Measurements from ENCODE around the gene SLC35E3.

DNA sequence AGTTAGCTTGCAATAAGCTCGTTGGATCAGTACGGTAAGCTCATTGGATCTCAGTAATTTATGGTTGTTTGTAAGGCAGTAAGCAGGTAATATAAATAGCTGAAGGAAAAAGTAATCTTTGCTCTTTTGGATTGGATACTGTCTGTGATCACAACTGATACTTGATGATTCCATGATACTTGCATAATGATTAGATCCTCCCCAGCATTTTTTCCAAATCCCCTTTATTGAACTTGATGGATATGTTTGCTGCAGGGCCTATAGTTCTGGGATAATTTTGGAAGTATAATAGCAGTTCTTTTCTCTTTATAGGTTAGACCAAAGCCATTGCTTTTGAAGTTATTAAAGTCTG, 67.2 kb downstream of the SLC35E3 start:
- TF ChIP-seq, protein P1, sequence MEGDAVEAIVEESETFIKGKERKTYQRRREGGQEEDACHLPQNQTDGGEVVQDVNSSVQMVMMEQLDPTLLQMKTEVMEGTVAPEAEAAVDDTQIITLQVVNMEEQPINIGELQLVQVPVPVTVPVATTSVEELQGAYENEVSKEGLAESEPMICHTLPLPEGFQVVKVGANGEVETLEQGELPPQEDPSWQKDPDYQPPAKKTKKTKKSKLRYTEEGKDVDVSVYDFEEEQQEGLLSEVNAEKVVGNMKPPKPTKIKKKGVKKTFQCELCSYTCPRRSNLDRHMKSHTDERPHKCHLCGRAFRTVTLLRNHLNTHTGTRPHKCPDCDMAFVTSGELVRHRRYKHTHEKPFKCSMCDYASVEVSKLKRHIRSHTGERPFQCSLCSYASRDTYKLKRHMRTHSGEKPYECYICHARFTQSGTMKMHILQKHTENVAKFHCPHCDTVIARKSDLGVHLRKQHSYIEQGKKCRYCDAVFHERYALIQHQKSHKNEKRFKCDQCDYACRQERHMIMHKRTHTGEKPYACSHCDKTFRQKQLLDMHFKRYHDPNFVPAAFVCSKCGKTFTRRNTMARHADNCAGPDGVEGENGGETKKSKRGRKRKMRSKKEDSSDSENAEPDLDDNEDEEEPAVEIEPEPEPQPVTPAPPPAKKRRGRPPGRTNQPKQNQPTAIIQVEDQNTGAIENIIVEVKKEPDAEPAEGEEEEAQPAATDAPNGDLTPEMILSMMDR (CRISPR knock-in tag; IDR thresholded peaks at IDR 0.05): no peak
- TF ChIP-seq GTF2F1 (IDR thresholded peaks at IDR 0.05; ENCODE audit: low read length) (no peak), RFX3 (CRISPR knock-in tag; IDR thresholded peaks at IDR 0.05) (no peak), MED1 (CRISPR knock-in tag; IDR thresholded peaks at IDR 0.05) (no peak), ZNF703 (CRISPR knock-in tag; IDR thresholded peaks at IDR 0.05; ENCODE audit: borderline replicate concordance) (no peak), POLR2A (IDR thresholded peaks at IDR 0.05; ENCODE audit: insufficient read depth in 1 of 2, low read depth in 2 of 2, low read length in 2 of 2) (no peak), HCFC1 (IDR thresholded peaks at IDR 0.05; ENCODE audit: low read depth, low read length) (no peak)
- TF ChIP-seq, protein P2, sequence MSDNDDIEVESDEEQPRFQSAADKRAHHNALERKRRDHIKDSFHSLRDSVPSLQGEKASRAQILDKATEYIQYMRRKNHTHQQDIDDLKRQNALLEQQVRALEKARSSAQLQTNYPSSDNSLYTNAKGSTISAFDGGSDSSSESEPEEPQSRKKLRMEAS (IDR thresholded peaks at IDR 0.05): no peak

Data from HepG2 (cell line).